ENCODE results near the gene TUT4.

DNA sequence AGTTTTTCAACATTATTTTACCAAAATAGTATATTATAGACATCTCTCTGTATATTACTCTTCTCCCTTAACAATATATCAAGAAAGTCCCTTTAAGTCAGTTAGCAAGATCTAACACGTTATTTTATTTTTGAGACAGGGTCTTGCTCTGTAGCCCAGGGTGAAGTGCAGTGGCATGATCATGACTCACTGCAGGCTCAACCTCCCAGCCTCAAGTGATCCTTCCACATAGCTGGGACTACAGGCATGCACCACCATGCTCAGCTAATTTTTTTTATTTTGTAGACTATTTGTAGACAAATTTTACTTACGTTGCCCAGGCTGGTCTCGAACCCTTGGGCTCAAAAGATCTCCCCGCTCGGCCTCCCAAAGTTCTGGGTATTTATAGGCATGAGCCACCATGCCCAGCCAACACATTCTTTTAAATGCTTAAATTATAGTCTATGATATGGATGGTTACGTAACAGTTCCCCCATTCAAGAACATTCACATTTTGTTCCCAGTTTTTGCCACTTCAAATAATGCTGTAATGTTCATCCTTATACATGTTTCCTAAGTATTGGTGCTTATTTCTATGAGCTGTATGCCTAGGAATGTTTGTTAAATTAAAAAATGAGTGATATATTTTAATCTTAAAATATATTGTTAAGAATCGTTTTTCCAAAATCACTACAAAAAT, 70.4 kb downstream of the TUT4 start:
- TF ChIP-seq, protein P1, sequence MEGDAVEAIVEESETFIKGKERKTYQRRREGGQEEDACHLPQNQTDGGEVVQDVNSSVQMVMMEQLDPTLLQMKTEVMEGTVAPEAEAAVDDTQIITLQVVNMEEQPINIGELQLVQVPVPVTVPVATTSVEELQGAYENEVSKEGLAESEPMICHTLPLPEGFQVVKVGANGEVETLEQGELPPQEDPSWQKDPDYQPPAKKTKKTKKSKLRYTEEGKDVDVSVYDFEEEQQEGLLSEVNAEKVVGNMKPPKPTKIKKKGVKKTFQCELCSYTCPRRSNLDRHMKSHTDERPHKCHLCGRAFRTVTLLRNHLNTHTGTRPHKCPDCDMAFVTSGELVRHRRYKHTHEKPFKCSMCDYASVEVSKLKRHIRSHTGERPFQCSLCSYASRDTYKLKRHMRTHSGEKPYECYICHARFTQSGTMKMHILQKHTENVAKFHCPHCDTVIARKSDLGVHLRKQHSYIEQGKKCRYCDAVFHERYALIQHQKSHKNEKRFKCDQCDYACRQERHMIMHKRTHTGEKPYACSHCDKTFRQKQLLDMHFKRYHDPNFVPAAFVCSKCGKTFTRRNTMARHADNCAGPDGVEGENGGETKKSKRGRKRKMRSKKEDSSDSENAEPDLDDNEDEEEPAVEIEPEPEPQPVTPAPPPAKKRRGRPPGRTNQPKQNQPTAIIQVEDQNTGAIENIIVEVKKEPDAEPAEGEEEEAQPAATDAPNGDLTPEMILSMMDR (IDR thresholded peaks at IDR 0.05; ENCODE audit: low read length), result no peak
- no peak for TF ChIP-seq EZH2 (optimal IDR thresholded peaks at IDR 0.05; ENCODE audit: low read depth, low read length)
